ENCODE results near the gene ASTN1. TPM values are rescaled to one million over a fixed set of nuclear protein-coding genes. Genes with fewer than 3 reads are reported as not detected.

ASTN1 gene
- total RNA-seq, 4 donors from 2014 or later: 1.2 to 2.2 (median 1.6) TPM

- WGBS: 66% methylated on average over 5 of the region's 5 CpGs
Measured at GRCh38 chr1:176838276-176838995, 326.1 kb downstream of the ASTN1 start.

GRCh38 chr1:176837708-176838107 is 326.8 kb downstream of the ASTN1 start:
- no peak for DNase-seq (ENCODE audit: extremely low spot score)
- H3K4me1 ChIP-seq: peaks cover 0 to 3% (median 0%) of the 10 kb centered on the region in 4 donors
- no peak overlapping the region for H3K4me3 ChIP-seq
- no peaks in the 10 kb centered on the region for H3K36me3 ChIP-seq
- H3K27ac ChIP-seq (replicated peaks in 1 of 4): no peak overlapping the region
- WGBS: 50% methylated on average over 2 of the region's 2 CpGs
- no peak for TF ChIP-seq POLR2A (IDR thresholded peaks at IDR 0.05; ENCODE audit: low read depth)
- TF ChIP-seq CTCF (IDR thresholded peaks at IDR 0.05): no peak
- TF ChIP-seq EP300 (IDR thresholded peaks at IDR 0.05): no peak
- TF ChIP-seq POLR2AphosphoS5 (IDR thresholded peaks at IDR 0.05): no peak
- intact Hi-C loops (cut with DNase I): no loop called here
- H3K27me3 ChIP-seq: no peaks in the 10 kb centered on the region
- H3K9me3 ChIP-seq: no peaks in the 10 kb centered on the region

More at GRCh38 chr1:176838276-176838995, 326.1 kb downstream of the ASTN1 start:
- Histone ChIP-seq H3K4me1 (peaks cover 0 to 3% (median 0%) of the 10 kb centered on the region in 4 donors), H3K27ac (replicated peaks in 1 of 4) (no peak overlapping the region), H3K27me3 (no peaks in the 10 kb centered on the region), H3K9me3 (no peaks in the 10 kb centered on the region), H3K36me3 (no peaks in the 10 kb centered on the region), H3K4me3 (no peak overlapping the region)
- intact Hi-C loops (cut with DNase I): no loop called here
- TF ChIP-seq POLR2A (IDR thresholded peaks at IDR 0.05; ENCODE audit: low read depth): no peak
- no peak for TF ChIP-seq POLR2AphosphoS5 (IDR thresholded peaks at IDR 0.05)
- TF ChIP-seq EP300 (IDR thresholded peaks at IDR 0.05): no peak
- no peak for TF ChIP-seq CTCF (IDR thresholded peaks at IDR 0.05)
- DNase-seq (ENCODE audit: extremely low spot score): no peak

- TF ChIP-seq CTCF (IDR thresholded peaks at IDR 0.05): no peak
- TF ChIP-seq POLR2AphosphoS5 (IDR thresholded peaks at IDR 0.05): no peak
- no peak for TF ChIP-seq POLR2A (IDR thresholded peaks at IDR 0.05; ENCODE audit: low read depth)
- no peak for TF ChIP-seq EP300 (IDR thresholded peaks at IDR 0.05)
- H3K36me3 ChIP-seq: no peaks in the 10 kb centered on the region
- 68% methylated on average over 2 of the region's 2 CpGs for WGBS
Measured at GRCh38 chr1:176831150-176831549, 333.4 kb downstream of the ASTN1 start.

GRCh38 chr1:176829261-176829660 is 335.3 kb downstream of the ASTN1 start:
- intact Hi-C loops (cut with DNase I): no loop called here
- no peaks in the 10 kb centered on the region for H3K27me3 ChIP-seq
- no peaks in the 10 kb centered on the region for H3K4me1 ChIP-seq
- TF ChIP-seq EP300 (IDR thresholded peaks at IDR 0.05) (no peak), POLR2AphosphoS5 (IDR thresholded peaks at IDR 0.05) (no peak), CTCF (IDR thresholded peaks at IDR 0.05) (no peak), POLR2A (IDR thresholded peaks at IDR 0.05; ENCODE audit: low read depth) (no peak)
- no peaks in the 10 kb centered on the region for H3K9me3 ChIP-seq
- no peaks in the 10 kb centered on the region for H3K36me3 ChIP-seq
- no peak overlapping the region for H3K27ac ChIP-seq (replicated peaks in 1 of 4)
- 44% methylated on average over 8 of the region's 8 CpGs for WGBS
- H3K4me3 ChIP-seq: no peak overlapping the region
- DNase-seq (ENCODE audit: extremely low spot score): no peak

More at GRCh38 chr1:176831150-176831549, 333.4 kb downstream of the ASTN1 start:
- no peaks in the 10 kb centered on the region for H3K4me1 ChIP-seq
- no peak for DNase-seq (ENCODE audit: extremely low spot score)
- no peak overlapping the region for H3K4me3 ChIP-seq
- H3K27ac ChIP-seq (replicated peaks in 1 of 4): no peak overlapping the region
- intact Hi-C loops (cut with DNase I): no loop called here
- H3K9me3 ChIP-seq: no peaks in the 10 kb centered on the region
- no peaks in the 10 kb centered on the region for H3K27me3 ChIP-seq
